CD4-positive, alpha-beta T cell treated with Interleukin-15 for 1 hour (primary cell): Measurements from ENCODE around the gene DDX24.
A peak's percentile ranks its signal among the peaks of the same experiment; 100 is the strongest.

Experiments used
- DNase-seq: peaks from one replicate; pipeline ENCODE4 v3.0.0-alpha.2; 2020

Gene DDX24

DNA sequence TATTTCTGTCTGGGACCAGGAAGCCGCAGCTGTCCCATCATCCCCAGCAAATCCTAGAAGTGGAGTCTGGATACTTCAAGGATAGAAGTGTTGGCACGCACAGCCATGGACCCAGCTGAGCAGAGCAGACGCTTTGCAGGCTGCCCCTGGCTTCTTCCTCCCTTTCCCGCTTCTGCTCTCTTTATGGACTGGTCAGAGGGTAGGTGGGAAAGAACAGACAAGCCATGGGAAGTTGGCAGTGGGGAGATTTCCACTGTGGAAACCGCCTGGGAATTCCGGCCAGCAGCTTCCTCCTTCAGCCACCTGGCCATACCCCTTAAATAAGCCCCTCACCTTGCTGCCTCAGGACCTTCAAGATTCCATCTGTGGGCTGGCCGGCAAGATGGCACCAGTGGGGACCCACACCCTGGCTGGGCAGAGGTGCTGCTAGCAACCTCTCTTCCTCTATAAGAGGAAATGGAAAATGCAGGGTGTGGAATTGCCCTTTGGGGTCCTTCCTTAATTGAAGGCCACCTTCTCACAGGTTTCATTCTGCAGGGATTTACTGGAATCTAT lies 34.2 kb downstream of the DDX24 start:
- no peak for DNase-seq

DNA sequence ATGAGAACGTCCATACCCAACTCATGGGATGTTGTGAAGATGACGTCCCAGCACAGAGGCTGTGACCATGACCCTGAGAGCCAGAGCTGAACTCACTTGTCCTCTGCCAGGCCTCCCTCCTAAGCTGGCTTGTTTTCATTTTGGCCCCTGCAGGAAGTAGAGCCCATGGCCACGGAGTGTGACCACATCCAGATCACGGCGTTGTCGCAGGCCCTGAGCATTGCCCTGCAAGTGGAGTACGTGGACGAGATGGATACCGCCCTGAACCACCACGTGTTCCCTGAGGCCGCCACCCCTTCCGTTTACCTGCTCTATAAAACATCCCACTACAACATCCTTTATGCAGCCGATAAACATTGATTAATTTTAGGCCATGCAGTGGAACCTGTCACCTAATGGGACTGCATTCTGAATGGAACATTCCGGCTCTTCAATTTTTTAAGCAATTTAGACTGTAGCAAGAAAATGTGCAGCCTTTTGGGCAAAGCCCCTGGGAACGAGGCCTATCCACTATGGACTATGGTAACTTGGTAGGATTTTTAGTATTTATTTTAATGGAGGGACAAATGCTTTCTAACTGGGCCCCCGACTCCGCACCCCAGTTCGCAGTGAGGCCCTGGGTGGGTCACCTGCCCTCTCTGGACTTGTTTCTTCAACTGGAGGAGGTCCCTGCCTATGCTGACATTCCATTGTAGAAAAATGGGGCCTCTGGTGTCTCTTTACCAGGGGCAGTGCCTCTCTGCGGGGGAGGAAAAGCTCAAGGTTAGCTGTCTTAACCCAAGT lies 35.2 kb downstream of the DDX24 start:
- peak; percentile 4 for DNase-seq

- DNase-seq, result no peak
Measured at GRCh38 chr14:94045101-94045500, 35.9 kb downstream of the DDX24 start.

- no peak for DNase-seq
Measured at GRCh38 chr14:94044476-94045091, 36.4 kb downstream of the DDX24 start.

DNA sequence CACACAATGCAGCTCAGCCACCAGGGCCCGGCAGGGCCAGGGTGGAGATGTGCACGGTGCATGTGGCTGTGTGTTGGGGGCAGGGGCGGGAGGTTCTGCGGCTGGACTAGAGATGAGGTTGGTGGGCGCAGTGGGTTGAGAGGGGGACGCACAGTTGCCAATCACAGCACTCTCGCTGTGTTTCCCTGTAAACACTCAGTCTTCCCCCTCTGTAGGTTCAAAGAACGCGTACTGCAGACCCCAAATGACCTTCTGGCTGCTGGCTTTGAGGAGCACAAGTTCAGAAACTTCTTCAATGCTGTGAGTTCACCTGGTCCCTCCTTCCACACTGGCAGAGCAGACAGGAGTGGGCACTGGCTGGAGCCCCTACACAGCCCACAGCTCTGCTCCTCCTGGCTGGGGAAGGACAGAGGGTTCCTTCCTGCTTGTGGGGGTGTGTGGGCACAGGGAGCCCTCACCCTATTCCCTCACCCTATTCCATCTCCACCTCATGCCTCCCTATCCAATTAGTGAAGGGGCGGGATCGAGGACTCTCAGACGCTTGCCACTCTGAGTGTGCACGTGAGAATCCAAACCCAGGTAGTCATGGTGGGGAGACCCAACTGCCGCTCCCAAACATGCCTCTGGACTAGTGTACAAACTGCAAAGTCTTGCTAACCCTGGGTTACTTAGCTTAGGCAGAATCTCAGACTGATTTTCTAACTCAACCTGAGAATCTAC lies 37.1 kb downstream of the DDX24 start:
- DNase-seq, result peak; percentile 14

DNA sequence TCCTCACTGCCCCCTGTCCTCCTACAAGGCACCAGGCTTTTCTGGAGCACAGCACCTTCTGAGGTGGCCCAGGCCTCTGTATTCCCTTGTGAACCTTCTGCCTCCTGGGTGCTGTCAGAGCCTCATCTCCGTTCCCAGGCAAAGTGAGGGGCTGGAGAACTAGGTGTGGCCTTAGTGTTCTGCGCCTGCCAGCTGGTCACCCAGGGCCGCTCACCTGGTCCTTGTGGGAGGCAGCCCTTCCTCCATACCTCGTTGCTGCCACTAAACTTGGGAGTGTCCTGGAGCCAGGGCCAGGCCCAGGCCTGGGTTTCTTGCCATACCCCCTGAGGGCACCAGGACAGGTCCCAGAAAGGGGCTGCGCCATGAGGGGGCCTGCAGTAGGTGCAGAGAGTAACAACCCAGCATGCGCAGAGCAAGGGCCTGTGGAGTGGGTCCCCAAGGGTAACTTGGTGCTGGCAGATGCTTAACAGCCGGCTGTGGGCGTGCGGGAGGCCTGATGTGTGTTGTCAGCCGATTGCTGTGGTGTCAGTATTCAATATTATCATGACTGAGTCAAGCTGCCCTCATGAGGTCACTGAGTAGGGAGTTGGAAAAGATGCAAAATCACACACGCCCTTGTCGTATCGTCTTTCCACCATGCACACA lies 37.8 kb downstream of the DDX24 start:
- DNase-seq, result peak; percentile 16

DNA sequence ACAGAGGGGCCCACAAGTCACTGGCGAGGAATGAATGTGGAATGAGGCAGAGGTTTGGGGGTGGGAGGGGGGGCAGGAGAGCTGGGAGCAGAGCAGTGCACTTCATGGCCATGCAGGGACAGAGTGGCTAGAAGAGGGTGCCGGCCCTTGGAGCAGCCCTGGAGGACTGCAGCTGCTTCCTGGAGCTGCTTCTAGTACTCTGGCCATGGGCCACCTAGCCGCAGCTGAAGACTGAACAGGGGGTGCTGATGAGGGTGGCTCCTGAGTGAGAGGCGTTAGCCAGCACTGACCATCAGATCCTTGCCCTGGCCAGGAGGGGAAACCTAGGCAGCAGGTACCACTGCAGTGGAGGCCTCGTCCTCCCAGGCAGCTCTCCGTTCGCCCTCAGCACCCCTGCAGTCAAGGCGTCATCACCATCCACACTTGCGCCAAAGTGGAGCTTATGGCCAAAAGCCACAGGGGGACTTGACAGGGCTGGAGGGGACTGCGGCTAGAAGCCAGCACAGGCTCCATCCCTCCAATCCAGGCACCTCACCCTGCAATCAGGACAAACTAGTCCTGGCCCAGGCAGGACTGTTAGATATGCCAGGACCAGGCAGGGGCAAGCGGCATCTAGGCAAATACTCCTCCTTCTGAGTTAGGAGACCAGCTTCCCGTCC lies 38.4 kb downstream of the DDX24 start:
- no peak for DNase-seq

DNA sequence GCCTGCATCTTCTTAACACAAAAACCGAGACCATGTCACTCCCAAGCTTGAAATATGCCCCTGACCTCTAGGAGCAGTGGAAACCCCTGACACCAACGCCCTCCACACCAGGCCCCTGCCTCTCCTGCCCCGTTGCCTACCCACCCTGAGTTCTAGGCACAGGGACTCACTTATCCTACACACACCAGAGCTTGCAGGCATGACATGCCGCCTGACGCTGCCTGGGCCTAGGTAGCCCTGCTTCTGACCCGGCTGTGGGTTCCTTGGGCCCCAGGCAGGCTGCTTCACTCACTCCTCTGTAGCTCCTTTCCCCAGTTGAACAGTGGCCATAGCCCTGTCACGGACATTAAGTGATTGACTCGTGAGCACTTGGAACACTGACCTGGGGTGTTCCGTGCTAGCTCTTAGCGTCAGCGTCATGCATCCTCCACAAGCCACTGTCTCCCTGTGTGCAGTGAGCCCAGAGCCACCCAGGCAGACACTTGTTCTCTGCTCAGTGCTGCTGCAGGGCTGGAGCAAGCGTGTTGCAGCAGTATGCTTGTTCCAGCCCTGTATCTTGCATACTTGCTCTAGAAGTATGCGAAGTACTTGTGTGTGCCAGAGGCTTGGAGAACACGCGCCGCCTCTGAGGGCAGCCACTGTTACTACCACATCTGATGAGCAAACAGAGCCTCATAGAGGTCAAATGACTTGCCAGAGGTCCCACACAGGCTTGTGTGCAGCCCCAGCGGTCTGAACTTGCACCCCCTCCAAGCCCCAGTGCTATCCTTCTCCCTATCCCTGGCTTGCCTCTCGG lies 39.3 kb downstream of the DDX24 start:
- no peak for DNase-seq

DNA sequence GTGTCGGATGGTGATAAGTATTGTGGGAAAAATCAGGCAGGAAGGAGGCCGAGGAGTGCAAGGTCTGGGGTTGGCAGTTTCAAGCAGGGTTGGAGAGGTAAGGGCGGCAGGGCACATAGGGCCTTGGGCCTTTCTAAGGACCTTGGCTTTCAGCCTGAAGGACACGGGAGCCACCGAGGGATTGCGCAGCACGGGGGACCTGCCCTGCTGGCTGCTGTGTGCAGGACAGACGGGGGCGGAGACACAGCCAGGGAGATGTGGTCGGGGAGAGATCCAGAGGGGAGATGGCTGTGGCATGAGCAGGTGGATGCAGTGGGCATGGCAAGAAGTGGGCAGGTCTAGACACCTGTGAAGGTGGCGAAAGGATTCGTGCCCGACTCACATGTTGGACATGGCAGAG lies 40.2 kb downstream of the DDX24 start:
- no peak for DNase-seq

GRCh38 chr14:94040247-94040646 lies 40.8 kb downstream of the DDX24 start:
- DNase-seq, result no peak

DNA sequence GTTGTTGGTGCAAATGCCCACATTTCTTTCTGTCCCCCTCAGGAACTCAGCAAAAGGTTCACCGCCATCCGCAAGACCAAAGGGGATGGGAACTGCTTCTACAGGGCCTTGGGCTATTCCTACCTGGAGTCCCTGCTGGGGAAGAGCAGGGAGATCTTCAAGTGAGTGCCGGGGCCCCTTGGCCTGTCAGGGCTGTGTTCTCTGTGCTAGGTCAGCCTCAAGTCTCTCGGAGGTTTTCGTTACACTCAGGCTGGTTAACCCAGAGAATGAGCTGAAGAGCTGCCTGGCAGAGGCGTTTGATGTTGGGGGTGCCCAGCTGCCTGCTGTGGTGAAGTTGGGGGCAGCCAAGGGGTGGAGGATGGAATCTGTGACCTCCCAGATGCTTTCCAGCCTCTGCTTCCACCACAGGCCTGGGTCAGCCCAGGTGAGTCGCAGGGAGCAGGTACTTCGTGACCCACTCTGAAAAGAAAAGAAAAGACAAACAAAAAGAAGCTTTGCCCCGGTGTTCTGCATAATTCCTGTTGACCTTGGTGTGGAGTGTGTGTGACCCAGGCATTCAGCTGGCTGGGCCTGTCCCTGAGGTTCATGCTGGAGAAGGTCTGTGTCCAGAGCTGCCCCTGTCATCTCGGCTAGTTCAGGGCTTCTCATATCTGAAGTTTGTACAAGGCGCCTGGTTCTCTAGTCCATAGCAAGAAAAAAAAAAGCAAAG lies 41.9 kb downstream of the DDX24 start:
- DNase-seq, result no peak

DNA sequence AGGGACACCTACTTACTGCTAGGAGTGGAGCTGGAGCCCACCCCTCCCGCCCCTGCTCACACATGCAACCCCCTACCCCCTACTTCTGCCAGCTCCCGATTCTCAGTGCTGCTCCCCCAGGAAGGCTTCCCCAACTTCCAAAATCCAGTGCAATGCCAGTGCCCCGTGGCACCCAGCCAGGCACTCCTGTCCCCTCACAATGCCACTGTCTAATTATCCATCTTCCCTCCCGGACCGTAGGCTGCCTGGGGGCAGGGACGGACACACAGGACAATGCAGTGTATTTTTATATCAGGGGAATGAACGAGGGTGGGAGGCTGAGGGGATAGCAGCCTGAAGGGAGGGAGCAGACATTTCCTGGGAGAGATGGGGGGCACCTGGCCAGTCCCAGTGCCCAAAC lies 42.5 kb downstream of the DDX24 start:
- no peak for DNase-seq

GRCh38 chr14:94037954-94038353 lies 43.0 kb downstream of the DDX24 start:
- no peak for DNase-seq

- DNase-seq, result peak; percentile 65
Measured at GRCh38 chr14:94036313-94037167, 44.5 kb downstream of the DDX24 start.

DNA sequence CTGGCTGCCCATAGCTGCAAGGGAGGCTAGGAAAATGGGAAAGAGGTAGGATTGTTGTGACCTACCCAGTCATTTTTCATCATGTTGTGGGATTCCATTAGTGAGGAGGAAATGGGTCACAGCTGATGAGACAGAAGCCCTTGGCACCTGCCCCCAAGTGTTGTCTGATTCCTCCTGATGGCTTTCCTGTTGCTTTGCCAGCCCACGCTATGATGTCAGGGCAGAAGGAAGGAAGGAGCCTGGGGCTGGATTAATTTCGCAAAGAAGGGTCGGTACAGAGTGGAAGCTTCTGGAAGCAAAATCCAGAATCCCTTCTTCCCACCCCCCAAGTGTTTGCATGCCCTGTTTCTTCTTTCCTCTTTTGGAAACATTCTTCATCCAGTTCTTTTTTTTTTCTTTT lies 46.1 kb downstream of the DDX24 start:
- DNase-seq, result no peak

- DNase-seq, result no peak
Measured at GRCh38 chr14:94031883-94032279, 49.1 kb downstream of the DDX24 start.

- no peak for DNase-seq
Measured at GRCh38 chr14:94031161-94031882, 49.7 kb downstream of the DDX24 start.

GRCh38 chr14:94030571-94030970 lies 50.4 kb downstream of the DDX24 start:
- no peak for DNase-seq

GRCh38 chr14:94029671-94030203 lies 51.3 kb downstream of the DDX24 start:
- no peak for DNase-seq
